Activated CD8-positive, alpha-beta T cell treated with anti-CD3 and anti-CD28 coated beads for 36 hours (primary cell): ENCODE measurements around the gene RGL1. TPM values are rescaled to one million over a fixed set of nuclear protein-coding genes. Genes with fewer than 3 reads are reported as not detected.
"Not testable (repeated sequence)": the region's sequence is repeated elsewhere in the genome, so short reads cannot be mapped to it uniquely, and the experiment has no call there.

Experiments
- ATAC-seq: fragments of 200-7000 bp; cut with Tn5 transposase; one replicate; pipeline ENCODE4 v1.10.0; 2021; ENCODE audit warnings: mild to moderate bottlenecking, moderate library complexity
- CTCF ChIA-PET: fragments of 350-600 bp; sonication (Branson Sonifier 250); formaldehyde crosslinking; loops from one replicate; lab custom pipeline; 2021; ENCODE audit warnings: antibody characterized with exemption; lab: Charles Lee
- POLR2A ChIA-PET: fragments of 350-600 bp; sonication (Branson Sonifier 250); formaldehyde crosslinking; loops from one replicate; lab custom pipeline; 2021; ENCODE audit warnings: antibody characterized with exemption; lab: Charles Lee
- DNase-seq: peaks from one replicate; pipeline ENCODE4 v3.0.0-alpha.2; 2020
- H3K27ac Mint-ChIP-seq: one replicate; pipeline ENCODE4 v1.8.0; 2021; ENCODE audit warnings: mild to moderate bottlenecking, mixed read lengths
- H3K27me3 Mint-ChIP-seq: one replicate; pipeline ENCODE4 v1.8.0; 2021; ENCODE audit warnings: mixed read lengths
- H3K36me3 Mint-ChIP-seq: one replicate; pipeline ENCODE4 v1.8.0; 2021; ENCODE audit warnings: low read depth, mixed read lengths
- H3K4me1 Mint-ChIP-seq: one replicate; pipeline ENCODE4 v1.8.0; 2021; ENCODE audit warnings: low read depth, mixed read lengths
- H3K4me3 Mint-ChIP-seq: one replicate; pipeline ENCODE4 v1.8.0; 2021; ENCODE audit warnings: mild to moderate bottlenecking, moderate library complexity, mixed read lengths
- H3K9me3 Mint-ChIP-seq: one replicate; pipeline ENCODE4 v1.8.0; 2021; ENCODE audit warnings: mixed read lengths
- intact Hi-C: fragments of 100-400 bp; cut with micrococcal nuclease; formaldehyde crosslinking; loops from one replicate; pipeline ENCODE4 v1.10.0; 2022
- total RNA-seq, 2 experiments: library from RNA; stranded (reverse); gene quantifications; one replicate each; pipeline ENCODE4 v1.2.3, GENCODE V29; 2021
- TF ChIP-seq, protein P1 (sequence below): fragments of 200-600 bp; IDR thresholded peaks from one replicate; pipeline ENCODE4 v1.8.0; 2022; ENCODE audit warnings: antibody characterized with exemption, mild to moderate bottlenecking

Gene RGL1
- total RNA-seq, 2 experiments from 2014 or later = 1.2 to 1.3 TPM

DNA sequence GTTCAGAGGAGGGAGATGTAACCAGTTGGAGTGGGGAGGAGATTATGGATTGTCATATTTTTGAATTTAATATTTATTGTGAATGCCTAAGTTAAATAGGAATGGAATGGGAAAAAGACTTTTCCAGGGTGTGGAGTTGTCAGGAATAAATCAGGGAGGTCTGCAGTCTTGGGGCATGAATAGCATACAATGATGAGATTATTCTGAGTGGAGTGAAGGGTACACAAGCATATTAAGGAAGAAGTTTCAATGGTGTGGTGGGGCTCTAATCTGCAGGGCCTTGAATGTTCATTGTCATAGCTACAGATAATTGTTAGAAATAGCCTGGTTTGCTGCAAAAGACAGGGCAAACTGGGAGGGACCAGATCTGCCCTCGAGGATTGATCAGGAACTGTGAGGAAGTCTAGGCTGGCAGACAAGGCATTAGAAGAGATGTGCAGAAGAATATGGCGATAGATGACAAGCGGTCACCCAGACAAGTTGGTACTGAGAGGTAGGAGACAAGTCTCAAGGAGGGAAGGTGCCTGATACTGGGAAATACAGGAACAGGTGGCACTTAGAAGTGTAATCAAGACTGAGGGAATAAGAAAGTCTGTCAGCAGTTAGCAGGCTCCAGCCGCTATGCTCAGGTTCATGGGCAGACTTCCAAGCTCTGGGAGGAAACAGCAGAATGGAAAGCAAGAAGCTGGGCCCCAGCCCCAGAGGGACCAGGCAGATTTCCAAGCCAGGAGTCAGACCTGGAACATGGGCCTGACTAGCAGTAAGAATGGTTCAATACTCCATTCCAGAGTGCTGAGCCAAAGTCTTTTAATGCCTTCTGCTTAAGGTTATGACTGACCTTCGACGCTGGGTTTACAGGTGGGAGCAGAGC is 20.9 kb upstream of the RGL1 start:
- Mint-ChIP-seq H3K27ac (no peak overlapping the region), H3K36me3 (no peaks in the 10 kb centered on the region), H3K27me3 (no peaks in the 10 kb centered on the region), H3K9me3 (no peaks in the 10 kb centered on the region), H3K4me3 (no peak overlapping the region), H3K4me1 (no peaks in the 10 kb centered on the region)
- DNase-seq (no peak), ATAC-seq (no peak)
- POLR2A ChIA-PET = no interaction called here
- CTCF ChIA-PET = no interaction called here
- intact Hi-C loops = no loop called here
- TF ChIP-seq, protein P1, sequence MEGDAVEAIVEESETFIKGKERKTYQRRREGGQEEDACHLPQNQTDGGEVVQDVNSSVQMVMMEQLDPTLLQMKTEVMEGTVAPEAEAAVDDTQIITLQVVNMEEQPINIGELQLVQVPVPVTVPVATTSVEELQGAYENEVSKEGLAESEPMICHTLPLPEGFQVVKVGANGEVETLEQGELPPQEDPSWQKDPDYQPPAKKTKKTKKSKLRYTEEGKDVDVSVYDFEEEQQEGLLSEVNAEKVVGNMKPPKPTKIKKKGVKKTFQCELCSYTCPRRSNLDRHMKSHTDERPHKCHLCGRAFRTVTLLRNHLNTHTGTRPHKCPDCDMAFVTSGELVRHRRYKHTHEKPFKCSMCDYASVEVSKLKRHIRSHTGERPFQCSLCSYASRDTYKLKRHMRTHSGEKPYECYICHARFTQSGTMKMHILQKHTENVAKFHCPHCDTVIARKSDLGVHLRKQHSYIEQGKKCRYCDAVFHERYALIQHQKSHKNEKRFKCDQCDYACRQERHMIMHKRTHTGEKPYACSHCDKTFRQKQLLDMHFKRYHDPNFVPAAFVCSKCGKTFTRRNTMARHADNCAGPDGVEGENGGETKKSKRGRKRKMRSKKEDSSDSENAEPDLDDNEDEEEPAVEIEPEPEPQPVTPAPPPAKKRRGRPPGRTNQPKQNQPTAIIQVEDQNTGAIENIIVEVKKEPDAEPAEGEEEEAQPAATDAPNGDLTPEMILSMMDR = no peak

DNA sequence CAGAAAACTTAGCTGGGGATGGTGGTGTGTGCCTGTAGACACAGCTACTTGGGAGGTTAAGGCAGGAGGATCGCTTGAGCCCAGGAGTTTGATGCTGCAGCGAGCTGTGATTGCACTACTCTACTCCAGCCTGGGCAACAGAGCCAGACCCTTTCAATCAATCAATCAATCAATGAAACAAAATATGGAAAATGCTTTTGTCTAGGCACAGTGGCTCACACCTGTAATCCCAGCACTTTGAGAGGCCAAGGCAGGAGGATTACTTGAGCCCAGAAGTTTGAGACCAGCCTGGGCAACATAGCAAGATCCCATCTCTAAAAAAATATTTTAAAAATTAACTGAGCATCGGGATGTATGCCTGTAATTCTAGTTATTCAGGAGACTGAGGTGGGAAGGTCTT is 19.0 kb upstream of the RGL1 start:
- H3K4me1 Mint-ChIP-seq, DNase-seq, ATAC-seq, H3K9me3 Mint-ChIP-seq, intact Hi-C loops, H3K27me3 Mint-ChIP-seq, H3K36me3 Mint-ChIP-seq, H3K4me3 Mint-ChIP-seq, H3K27ac Mint-ChIP-seq, POLR2A ChIA-PET, CTCF ChIA-PET: not testable (repeated sequence)

- H3K36me3 Mint-ChIP-seq = no peaks in the 10 kb centered on the region
- no peak overlapping the region for H3K27ac Mint-ChIP-seq
- DNase-seq = no peak
- TF ChIP-seq, protein P1 = no peak
- ChIA-PET POLR2A (no interaction called here), CTCF (no interaction called here)
- intact Hi-C loops = no loop called here
- H3K4me3 Mint-ChIP-seq = no peak overlapping the region
- no peaks in the 10 kb centered on the region for H3K4me1 Mint-ChIP-seq
- no peaks in the 10 kb centered on the region for H3K9me3 Mint-ChIP-seq
- no peaks in the 10 kb centered on the region for H3K27me3 Mint-ChIP-seq
- ATAC-seq = no peak
Observed at GRCh38 chr1:183787704-183788103, 17.2 kb upstream of the RGL1 start.

DNA sequence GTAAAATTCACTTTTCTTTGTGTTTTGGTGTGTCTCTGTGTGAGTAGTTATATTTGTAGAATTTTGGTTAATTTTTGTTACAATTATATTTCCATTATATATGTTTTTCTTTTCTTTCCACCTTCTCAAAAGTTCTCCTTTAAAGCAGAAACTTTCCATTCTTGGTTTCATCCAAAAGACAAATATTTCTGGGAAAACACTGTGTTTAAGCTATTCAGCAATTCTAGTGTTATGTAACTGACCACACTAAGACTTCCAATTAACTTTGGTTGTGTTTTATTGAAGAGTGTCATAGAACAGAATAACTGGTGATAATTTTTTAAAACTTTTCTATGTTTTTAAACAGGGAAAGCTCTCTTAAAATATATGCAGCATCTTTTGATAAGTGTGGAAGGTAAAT is 13.6 kb upstream of the RGL1 start:
- CTCF ChIA-PET = no interaction called here
- TF ChIP-seq, protein P1 = no peak
- Mint-ChIP-seq H3K4me3 (no peak overlapping the region), H3K27ac (no peak overlapping the region), H3K9me3 (no peaks in the 10 kb centered on the region), H3K27me3 (no peaks in the 10 kb centered on the region), H3K36me3 (no peaks in the 10 kb centered on the region), H3K4me1 (no peaks in the 10 kb centered on the region)
- DNase-seq (no peak), ATAC-seq (no peak)
- intact Hi-C loops = no loop called here
- POLR2A ChIA-PET = interaction anchor here (0.7 kb wide), 1 partner anchor 68 kb away, joined by 3 read pairs; no protein-coding TSS in a partner anchor

GRCh38 chr1:183792300-183792699 is 12.6 kb upstream of the RGL1 start:
- no peaks in the 10 kb centered on the region for H3K27me3 Mint-ChIP-seq

More at GRCh38 chr1:183792300-183792699, 12.6 kb upstream of the RGL1 start:
- DNase-seq (no peak), ATAC-seq (no peak)
- H3K4me1 Mint-ChIP-seq = no peaks in the 10 kb centered on the region
- H3K4me3 Mint-ChIP-seq = no peak overlapping the region
- no peak overlapping the region for H3K27ac Mint-ChIP-seq
- intact Hi-C loops = no loop called here
- TF ChIP-seq, protein P1 = no peak
- ChIA-PET CTCF (no interaction called here), POLR2A (no interaction called here)
- H3K9me3 Mint-ChIP-seq = no peaks in the 10 kb centered on the region
- no peaks in the 10 kb centered on the region for H3K36me3 Mint-ChIP-seq
